ENCODE measurements around the gene ODAD3.

GRCh38 chr19:11458236-11458900 lies 23.4 kb upstream of the ODAD3 start:
- no peak for TF ChIP-seq EP300 (IDR thresholded peaks at IDR 0.05; ENCODE audit: low read depth)
- no peak for TF ChIP-seq POLR2AphosphoS5 (IDR thresholded peaks at IDR 0.05)
- TF ChIP-seq, protein P1, sequence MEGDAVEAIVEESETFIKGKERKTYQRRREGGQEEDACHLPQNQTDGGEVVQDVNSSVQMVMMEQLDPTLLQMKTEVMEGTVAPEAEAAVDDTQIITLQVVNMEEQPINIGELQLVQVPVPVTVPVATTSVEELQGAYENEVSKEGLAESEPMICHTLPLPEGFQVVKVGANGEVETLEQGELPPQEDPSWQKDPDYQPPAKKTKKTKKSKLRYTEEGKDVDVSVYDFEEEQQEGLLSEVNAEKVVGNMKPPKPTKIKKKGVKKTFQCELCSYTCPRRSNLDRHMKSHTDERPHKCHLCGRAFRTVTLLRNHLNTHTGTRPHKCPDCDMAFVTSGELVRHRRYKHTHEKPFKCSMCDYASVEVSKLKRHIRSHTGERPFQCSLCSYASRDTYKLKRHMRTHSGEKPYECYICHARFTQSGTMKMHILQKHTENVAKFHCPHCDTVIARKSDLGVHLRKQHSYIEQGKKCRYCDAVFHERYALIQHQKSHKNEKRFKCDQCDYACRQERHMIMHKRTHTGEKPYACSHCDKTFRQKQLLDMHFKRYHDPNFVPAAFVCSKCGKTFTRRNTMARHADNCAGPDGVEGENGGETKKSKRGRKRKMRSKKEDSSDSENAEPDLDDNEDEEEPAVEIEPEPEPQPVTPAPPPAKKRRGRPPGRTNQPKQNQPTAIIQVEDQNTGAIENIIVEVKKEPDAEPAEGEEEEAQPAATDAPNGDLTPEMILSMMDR (IDR thresholded peaks at IDR 0.05) = no peak
- no peak for TF ChIP-seq POLR2A (IDR thresholded peaks at IDR 0.05)
